Hematopoietic multipotent progenitor cell (in vitro differentiated cells): ENCODE data around the gene ADAM19. TPM values are rescaled to one million over a fixed set of nuclear protein-coding genes. Genes with fewer than 3 reads are reported as not detected.
"Not testable (repeated sequence)": the region's sequence is repeated elsewhere in the genome, so short reads cannot be mapped to it uniquely, and the experiment has no call there.

Experiments used
- DNase-seq, 3 donors: peaks; one replicate each; pipeline ENCODE4 v3.0.0-alpha.2; 2011 to 2015; ENCODE audit warnings: low read depth in 2 of 3, low spot score in 2 of 3
- small RNA-seq: library from RNA; depleted of rRNA; stranded (forward); fragments of <200 nt; gene quantifications from one replicate; pipeline ENCODE3, GENCODE V24; 2012
- total RNA-seq: library from RNA; depleted of rRNA; stranded (reverse); fragments of >200 nt; gene quantifications from one replicate; pipeline ENCODE4 v1.2.3, GENCODE V29; 2012

The ADAM19 gene
- total RNA-seq, 1 donor: 2.2 TPM

GRCh38 chr5:157445745-157446411 is 129.7 kb downstream of the ADAM19 start:
- DNase-seq: no peak

DNA sequence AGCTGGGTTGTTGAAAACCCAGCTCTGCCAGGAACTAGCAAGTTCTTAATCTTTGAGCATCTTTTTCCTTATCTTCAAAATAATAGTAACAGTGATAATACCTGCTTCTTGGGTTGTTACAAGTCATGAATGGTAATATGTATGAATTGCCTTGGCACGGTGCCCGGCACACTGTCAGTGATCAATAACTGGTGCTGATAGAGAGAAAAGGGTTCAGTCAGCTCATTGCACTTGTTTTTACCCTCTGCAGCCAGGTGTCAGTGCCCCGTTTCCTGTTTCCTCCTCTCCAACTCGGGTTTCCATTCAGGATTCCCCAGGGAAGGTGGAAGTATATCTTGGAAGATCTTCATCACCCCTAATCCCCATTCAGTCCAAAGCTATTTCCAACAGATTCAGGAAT is 131.4 kb downstream of the ADAM19 start:
- no peak for DNase-seq

GRCh38 chr5:157443041-157443549 is 132.5 kb downstream of the ADAM19 start:
- DNase-seq: no peak

DNA sequence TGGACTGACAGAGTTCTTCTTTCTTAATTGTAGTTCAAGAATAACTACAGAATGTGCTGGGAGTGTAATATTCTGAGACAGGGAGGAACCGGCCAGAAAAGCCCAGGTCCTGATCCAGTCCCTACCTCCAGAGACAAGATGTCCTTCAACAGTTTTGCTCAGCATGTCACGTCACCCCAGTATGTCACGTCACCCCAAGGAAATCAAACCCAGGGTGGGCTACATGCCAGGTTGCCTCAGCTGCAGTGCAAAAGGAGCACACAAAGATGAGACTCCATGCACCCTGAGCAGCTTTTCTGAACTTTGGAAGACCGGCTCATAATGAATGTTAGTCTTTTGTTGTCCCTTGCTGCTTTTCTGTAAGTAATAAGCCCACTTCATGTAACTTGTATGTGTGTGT is 141.5 kb downstream of the ADAM19 start:
- DNase-seq: no peak

GRCh38 chr5:157431544-157432200 is 143.9 kb downstream of the ADAM19 start:
- DNase-seq: peak; percentile 7 to 84 (median 61)

- not testable (repeated sequence) for DNase-seq
Observed at GRCh38 chr5:157429920-157430319, 145.7 kb downstream of the ADAM19 start.

Small RNAs within 50 kb of the gene (small RNA-seq; reads per million reads assigned to genes)
- gene RNU6-390P: not detected

Other genes with a start within 250 kb of the ADAM19 start
- 0.81 TPM for gene NIPAL4, start 115.6 kb downstream of the ADAM19 start, total RNA-seq
- under 0.01 TPM for gene SOX30, start 76.7 kb upstream of the ADAM19 start, total RNA-seq
- gene C5orf52, start 95.8 kb upstream of the ADAM19 start, total RNA-seq: not detected
- 29.1 TPM for gene THG1L, start 155.6 kb upstream of the ADAM19 start, total RNA-seq
- 2.4 TPM for gene LSM11, start 167.9 kb upstream of the ADAM19 start, total RNA-seq